ENCODE measurements around the gene LAG3. TPM values are rescaled to one million over a fixed set of nuclear protein-coding genes. Genes with fewer than 3 reads are reported as not detected.

Gene LAG3
- total RNA-seq, 1 experiment from 2014 or later, result 3.3 TPM

DNA sequence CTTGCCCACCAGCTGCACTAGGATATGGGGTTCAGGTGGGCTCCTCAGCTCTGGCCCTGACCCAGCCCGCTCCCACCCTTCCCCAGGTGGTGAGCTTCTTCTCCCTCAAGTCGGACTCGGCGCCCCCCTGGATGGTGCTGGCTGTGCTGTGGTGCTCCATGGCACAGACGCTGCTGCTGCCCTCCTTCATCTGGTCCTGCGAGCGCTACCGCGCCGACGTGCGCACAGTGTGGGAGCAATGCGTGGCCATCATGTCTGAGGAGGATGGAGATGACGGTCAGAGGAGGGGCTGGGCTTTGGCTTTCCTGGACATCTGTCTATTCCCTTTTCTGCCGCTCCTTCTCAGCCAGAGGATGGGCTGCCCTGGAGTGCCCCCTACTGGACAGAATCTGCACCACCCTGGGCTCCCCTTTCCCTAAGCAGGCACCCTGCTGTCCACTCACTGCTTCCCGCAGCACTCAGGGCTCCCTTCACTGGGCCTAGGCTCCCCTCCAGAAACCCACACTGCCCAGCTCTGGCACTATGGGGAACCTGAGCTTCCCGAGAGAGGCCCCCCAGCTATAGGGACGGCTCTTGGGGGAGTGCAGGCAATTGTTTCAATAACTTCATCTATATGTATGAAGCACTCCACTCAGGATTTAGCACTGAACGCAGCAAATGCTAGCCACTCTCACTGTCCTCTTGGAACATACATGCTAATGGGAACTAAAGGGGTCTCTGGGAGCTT, 53.2 kb downstream of the LAG3 start:
- no peak overlapping the region for H3K9ac ChIP-seq (ENCODE audit: low read length)
- intact Hi-C loops (cut with micrococcal nuclease), result loop anchor here (1.0 kb wide), 2 partner anchors 72 to 90 kb away; partner anchors contain the start of gene MLF2
- ChIA-PET CTCF (interaction anchor here (0.9 to 2.8 kb wide), 4 partner anchors 26 to 254 kb away, joined by 3 to 10 read pairs (median 3); partner anchors contain the start of genes MLF2 and USP5), RAD21 (ENCODE audit: low non-redundant PET in 1 of 2, low total read pairs in 2 of 2, uncharacterized antibody in 2 of 2, unreplicated experiment in 2 of 2) (no interaction called here), POLR2A (no interaction called here)
- H3K4me1 ChIP-seq (ENCODE audit: control insufficient read depth in 1 of 2, insufficient read depth in 2 of 2, low read length in 2 of 2), result peaks cover 25 to 54% of the 10 kb centered on the region in 2 experiments
- DNase-seq (ENCODE audit: low read depth, low spot score), result peak; percentile 47
- peaks cover 31% of the 10 kb centered on the region for H3K79me2 ChIP-seq (ENCODE audit: insufficient read depth, low read length)
- TF ChIP-seq TCF7L2 (IDR thresholded peaks at IDR 0.05; ENCODE audit: borderline replicate concordance, extremely low read depth, insufficient read depth, insufficient read length) (peak; percentile 13), ZBTB33 (IDR thresholded peaks at IDR 0.05; ENCODE audit: extremely low read depth, insufficient replicate concordance, low read length) (no peak), EGR1 (IDR thresholded peaks at IDR 0.05; ENCODE audit: low read depth) (no peak), CTCF (IDR thresholded peaks at IDR 0.05 in 2 of 3, conservative IDR thresholded peaks at IDR 0.05 in 1 of 3; ENCODE audit: borderline replicate concordance in 1 of 3, insufficient read depth in 1 of 3, low read depth in 2 of 3, low read length in 2 of 3) (peak in 2 of 3 experiments; percentile 91 to 98; a peak in 4 of 6 replicates), EZH2phosphoT487 (IDR thresholded peaks at IDR 0.05; ENCODE audit: borderline replicate concordance) (no peak), POLR2AphosphoS5 (IDR thresholded peaks at IDR 0.05; ENCODE audit: low read depth, low read length) (peak; percentile 29; the same call in 1 of the 2 replicates), SIN3A (IDR thresholded peaks at IDR 0.05; ENCODE audit: low read depth) (no peak), REST (IDR thresholded peaks at IDR 0.05; ENCODE audit: low read depth) (no peak), CBX3 (IDR thresholded peaks at IDR 0.05; ENCODE audit: low read depth) (no peak)
- H3K9me2 ChIP-seq (ENCODE audit: insufficient read depth), result no peaks in the 10 kb centered on the region
- H3K27ac ChIP-seq (ENCODE audit: low read depth, low read length), result 0 out of 2 replicates have a peak overlapping the region, but pooled peaks have one; percentile 78
- peak; percentile 46 for ATAC-seq
- no peaks in the 10 kb centered on the region for H4K20me1 ChIP-seq (ENCODE audit: insufficient read depth)
- no TSS peak for BruUV-seq (replicated peaks)
- peaks cover 0 to 4% of the 10 kb centered on the region in 2 experiments; a peak in 1 of 4 replicates for H3K36me3 ChIP-seq (ENCODE audit: control insufficient read depth in 1 of 2, insufficient read depth in 2 of 2, low read length in 2 of 2)
- H3K9me3 ChIP-seq (ENCODE audit: control insufficient read depth in 1 of 2, insufficient read depth in 1 of 2, low read depth in 1 of 2, low read length in 2 of 2), result no peaks in the 10 kb centered on the region
- peaks cover 6% of the 10 kb centered on the region; the same call in 1 of the 2 replicates for H3K27me3 ChIP-seq (ENCODE audit: insufficient read depth, low read length)
- H3K4me3 ChIP-seq (replicated peaks in 1 of 2; ENCODE audit: low read depth in 1 of 2, low read length in 2 of 2), result no peak overlapping the region
- H3K4me2 ChIP-seq (ENCODE audit: low read length), result no peak overlapping the region
- H2AFZ ChIP-seq (ENCODE audit: low read depth, low read length, poor library complexity, severe bottlenecking), result no peak overlapping the region

All from HCT116 (cell line).